Hepatocyte (in vitro differentiated cells): ENCODE measurements around the gene SLC17A9. TPM values are rescaled to one million over a fixed set of nuclear protein-coding genes. Genes with fewer than 3 reads are reported as not detected.

Experiments used
- DNase-seq: peaks from one replicate; pipeline ENCODE4 v3.0.0-alpha.2; 2016; ENCODE audit warnings: low spot score
- H2AFZ ChIP-seq: fragments of 200-600 bp; sonication (generic); 2 replicates; pipeline ENCODE4 v1.6.0; 2016; ENCODE audit warnings: antibody characterized with exemption, mild to moderate bottlenecking
- H3K27ac ChIP-seq: fragments of 200-600 bp; sonication (generic); 2 replicates; pipeline ENCODE4 v1.5.1; 2016; ENCODE audit warnings: mild to moderate bottlenecking
- H3K27me3 ChIP-seq: fragments of 200-600 bp; sonication (generic); 2 replicates; pipeline ENCODE4 v1.6.1; 2016
- H3K36me3 ChIP-seq: fragments of 200-600 bp; sonication (generic); replicated peaks from 2 replicates; pipeline ENCODE4 v1.5.1; 2016; ENCODE audit warnings: low read depth; ENCODE audit not compliant: insufficient read depth
- H3K4me1 ChIP-seq: fragments of 200-600 bp; sonication (generic); 2 replicates; pipeline ENCODE4 v1.5.1; 2016; ENCODE audit warnings: mild to moderate bottlenecking, moderate library complexity; ENCODE audit not compliant: insufficient read depth
- H3K4me2 ChIP-seq: fragments of 200-600 bp; sonication (generic); 2 replicates; pipeline ENCODE4 v1.6.0; 2016
- H3K4me3 ChIP-seq: fragments of 200-600 bp; sonication (generic); 2 replicates; pipeline ENCODE4 v1.5.1; 2016; ENCODE audit warnings: mild to moderate bottlenecking
- H3K79me2 ChIP-seq: fragments of 200-600 bp; sonication (generic); 2 replicates; pipeline ENCODE4 v1.6.0; 2017; ENCODE audit warnings: mild to moderate bottlenecking
- H3K9me2 ChIP-seq: fragments of 200-600 bp; sonication (generic); replicated peaks from 2 replicates; pipeline ENCODE4 v1.6.0; 2017; ENCODE audit warnings: mild to moderate bottlenecking; ENCODE audit not compliant: insufficient read depth
- H3K9me3 ChIP-seq: fragments of 200-600 bp; sonication (generic); 2 replicates; pipeline ENCODE4 v1.5.1; 2016; ENCODE audit warnings: low read depth, mild to moderate bottlenecking
- H4K20me1 ChIP-seq: fragments of 200-600 bp; sonication (generic); 2 replicates; pipeline ENCODE4 v1.6.0; 2016; ENCODE audit warnings: mild to moderate bottlenecking; ENCODE audit not compliant: insufficient read depth, poor library complexity, severe bottlenecking
- CTCF ChIP-seq: fragments of 200-600 bp; sonication (generic); IDR thresholded peaks from 2 replicates; pipeline ENCODE4 v1.5.1; 2016; ENCODE audit warnings: antibody characterized with exemption, mild to moderate bottlenecking; ENCODE audit not compliant: poor library complexity
- EZH2 ChIP-seq: fragments of 200-600 bp; sonication (generic); IDR thresholded peaks from 2 replicates; pipeline ENCODE4 v1.6.1; 2016; ENCODE audit warnings: antibody characterized with exemption, mild to moderate bottlenecking, borderline replicate concordance
- EZH2phosphoT487 ChIP-seq: fragments of 200-600 bp; sonication (generic); IDR thresholded peaks from one replicate; pipeline ENCODE4 v1.6.1; 2018; ENCODE audit warnings: antibody characterized with exemption, mild to moderate bottlenecking, low read depth, moderate library complexity; ENCODE audit not compliant: unreplicated experiment, severe bottlenecking
- WGBS: methylation state at CpG from one replicate; pipeline ENCODE4 v1.1.6; 2016; ENCODE audit warnings: low lambda C conversion rate; ENCODE audit errors: missing lambda C conversion rate; 5-methylcytosine and 5-hydroxymethylcytosine counted together
- polyA plus RNA-seq: library from polyadenylated mRNA; unstranded; fragments of >200 nt; fragmentation: Nextera tagmentation; extraction: Ambion mirVana; gene quantifications from 2 replicates; pipeline ENCODE4 v1.2.1, GENCODE V29; 2016
- total RNA-seq: library from RNA; depleted of rRNA; stranded (reverse); fragments of >200 nt; gene quantifications from 2 replicates; pipeline ENCODE4 v1.2.3, GENCODE V29; 2014

Gene SLC17A9
- total and polyA plus RNA-seq, 2 experiments from 2014 or later, result 26.9 to 83.9 TPM

GRCh38 chr20:62953839-62954703 lies 1.6 kb downstream of the SLC17A9 start:
- Histone ChIP-seq H3K27ac (peak overlapping the region; percentile 99), H3K36me3 (no peaks in the 10 kb centered on the region), H3K4me3 (peak overlapping the region; percentile 0), H3K9me3 (no peaks in the 10 kb centered on the region), H2AFZ (no peak overlapping the region), H3K79me2 (peaks cover 9% of the 10 kb centered on the region), H4K20me1 (no peaks in the 10 kb centered on the region), H3K4me1 (peaks cover 34% of the 10 kb centered on the region), H3K9me2 (no peaks in the 10 kb centered on the region), H3K27me3 (no peaks in the 10 kb centered on the region), H3K4me2 (peak overlapping the region; percentile 78)
- TF ChIP-seq CTCF (no peak), EZH2 (no peak), EZH2phosphoT487 (no peak)
- peak; percentile 90 for DNase-seq
- 8% methylated on average over 27 of the region's 32 CpGs for WGBS

- no peak overlapping the region for H3K4me3 ChIP-seq
- peaks cover 34% of the 10 kb centered on the region for H3K4me1 ChIP-seq
- H3K27me3 ChIP-seq, result no peaks in the 10 kb centered on the region
- DNase-seq, result peak; percentile 82
- H3K79me2 ChIP-seq, result peaks cover 7% of the 10 kb centered on the region
- peak overlapping the region; percentile 99 for H3K27ac ChIP-seq
- 50% methylated on average over 23 of the region's 23 CpGs for WGBS
- peak overlapping the region; percentile 78 for H3K4me2 ChIP-seq
- H2AFZ ChIP-seq, result no peak overlapping the region
- TF ChIP-seq EZH2, result no peak
- no peak for TF ChIP-seq EZH2phosphoT487
- no peak for TF ChIP-seq CTCF
- H3K9me2 ChIP-seq, result no peaks in the 10 kb centered on the region
- H3K36me3 ChIP-seq, result no peaks in the 10 kb centered on the region
- H3K9me3 ChIP-seq, result no peaks in the 10 kb centered on the region
- H4K20me1 ChIP-seq, result no peaks in the 10 kb centered on the region
Measured at GRCh38 chr20:62955519-62956386, 3.2 kb downstream of the SLC17A9 start.

- no peak for DNase-seq
- WGBS, result 93% methylated on average over 24 of the region's 25 CpGs
- Histone ChIP-seq H4K20me1 (no peaks in the 10 kb centered on the region), H3K9me2 (no peaks in the 10 kb centered on the region), H3K79me2 (peaks cover 7% of the 10 kb centered on the region), H3K36me3 (no peaks in the 10 kb centered on the region), H3K27ac (peak overlapping the region; percentile 99), H3K4me1 (peaks cover 34% of the 10 kb centered on the region), H3K4me3 (no peak overlapping the region), H2AFZ (no peak overlapping the region), H3K27me3 (no peaks in the 10 kb centered on the region), H3K9me3 (no peaks in the 10 kb centered on the region), H3K4me2 (peak overlapping the region; percentile 36)
- no peak for TF ChIP-seq CTCF
- TF ChIP-seq EZH2, result no peak
- no peak for TF ChIP-seq EZH2phosphoT487
Measured at GRCh38 chr20:62956387-62957135, 4.1 kb downstream of the SLC17A9 start.
